ENCODE measurements around the gene MPIG6B. TPM values are rescaled to one million over a fixed set of nuclear protein-coding genes. Genes with fewer than 3 reads are reported as not detected.

MPIG6B gene
- total RNA-seq, 4 donors from 2014 or later = 1.6 to 4.6 (median 4.5) TPM

DNA sequence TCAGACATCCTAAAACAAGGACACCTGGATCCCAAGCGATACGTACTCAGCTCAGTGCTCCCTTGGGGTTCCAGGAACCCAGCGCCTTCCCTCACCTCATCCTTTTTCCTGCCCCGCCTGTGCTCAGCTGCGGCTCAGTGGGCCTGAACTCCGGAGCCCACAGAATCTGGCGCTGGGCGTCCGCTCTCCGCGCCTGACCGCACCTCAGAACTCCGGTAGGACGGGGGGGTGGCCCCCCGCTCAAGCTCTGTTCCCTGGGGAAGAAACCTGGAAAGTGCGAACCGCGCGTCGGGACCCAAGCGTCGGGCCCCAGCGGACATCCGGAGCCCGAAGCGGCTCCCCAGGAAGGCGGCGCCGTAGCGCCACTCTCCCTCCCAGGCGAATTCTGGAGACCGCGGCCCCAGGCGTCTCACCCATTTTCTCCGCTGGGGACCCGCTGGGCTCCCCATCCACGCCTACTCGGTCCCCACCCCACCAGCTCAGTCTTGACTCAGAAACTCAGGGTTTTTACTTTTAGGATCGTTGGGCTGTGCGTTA, 42.0 kb upstream of the MPIG6B start:
- 1% methylated on average over 40 of the region's 40 CpGs for WGBS
- DNase-seq (ENCODE audit: low spot score in 2 of 2) = no peak
- H3K4me1 ChIP-seq = peaks cover 21% of the 10 kb centered on the region
- H3K36me3 ChIP-seq = peaks cover 7% of the 10 kb centered on the region
- no peaks in the 10 kb centered on the region for H3K27me3 ChIP-seq
- TF ChIP-seq EP300 (IDR thresholded peaks at IDR 0.05) = no peak
- TF ChIP-seq POLR2AphosphoS5 (IDR thresholded peaks at IDR 0.05) = no peak
- TF ChIP-seq, protein P1, sequence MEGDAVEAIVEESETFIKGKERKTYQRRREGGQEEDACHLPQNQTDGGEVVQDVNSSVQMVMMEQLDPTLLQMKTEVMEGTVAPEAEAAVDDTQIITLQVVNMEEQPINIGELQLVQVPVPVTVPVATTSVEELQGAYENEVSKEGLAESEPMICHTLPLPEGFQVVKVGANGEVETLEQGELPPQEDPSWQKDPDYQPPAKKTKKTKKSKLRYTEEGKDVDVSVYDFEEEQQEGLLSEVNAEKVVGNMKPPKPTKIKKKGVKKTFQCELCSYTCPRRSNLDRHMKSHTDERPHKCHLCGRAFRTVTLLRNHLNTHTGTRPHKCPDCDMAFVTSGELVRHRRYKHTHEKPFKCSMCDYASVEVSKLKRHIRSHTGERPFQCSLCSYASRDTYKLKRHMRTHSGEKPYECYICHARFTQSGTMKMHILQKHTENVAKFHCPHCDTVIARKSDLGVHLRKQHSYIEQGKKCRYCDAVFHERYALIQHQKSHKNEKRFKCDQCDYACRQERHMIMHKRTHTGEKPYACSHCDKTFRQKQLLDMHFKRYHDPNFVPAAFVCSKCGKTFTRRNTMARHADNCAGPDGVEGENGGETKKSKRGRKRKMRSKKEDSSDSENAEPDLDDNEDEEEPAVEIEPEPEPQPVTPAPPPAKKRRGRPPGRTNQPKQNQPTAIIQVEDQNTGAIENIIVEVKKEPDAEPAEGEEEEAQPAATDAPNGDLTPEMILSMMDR (IDR thresholded peaks at IDR 0.05) = peak in 1 of 2 donors; percentile 14
- no peak for TF ChIP-seq POLR2A (IDR thresholded peaks at IDR 0.05)
- peak overlapping the region; percentile 56 for H3K4me3 ChIP-seq
- H3K9me3 ChIP-seq = no peaks in the 10 kb centered on the region
- H3K27ac ChIP-seq = peak overlapping the region; percentile 48

DNA sequence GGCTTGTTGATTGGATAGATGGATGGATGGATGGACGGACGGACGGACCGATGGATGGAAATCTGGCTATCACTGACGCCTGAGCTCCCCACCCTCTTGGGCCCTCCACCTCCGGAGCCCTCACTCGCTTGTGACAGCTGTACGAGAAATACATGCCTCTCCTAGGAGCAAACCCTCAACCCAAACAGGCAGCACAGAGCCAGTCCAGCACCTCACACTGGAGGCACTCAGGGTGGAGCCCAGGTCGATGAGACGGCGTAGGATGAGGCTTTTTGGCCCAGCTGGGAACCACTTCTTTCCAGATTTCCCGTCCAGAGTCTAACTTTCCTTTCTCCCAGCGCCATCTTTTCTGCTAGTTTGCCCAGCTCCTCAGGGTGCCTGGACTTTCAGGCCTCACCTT, 39.6 kb upstream of the MPIG6B start:
- TF ChIP-seq POLR2AphosphoS5 (IDR thresholded peaks at IDR 0.05) = no peak
- no peak for TF ChIP-seq POLR2A (IDR thresholded peaks at IDR 0.05)
- no peak for TF ChIP-seq EP300 (IDR thresholded peaks at IDR 0.05)
- TF ChIP-seq, protein P1 (IDR thresholded peaks at IDR 0.05) = no peak
- Histone ChIP-seq H3K27ac (no peak overlapping the region), H3K9me3 (no peaks in the 10 kb centered on the region), H3K27me3 (no peaks in the 10 kb centered on the region), H3K4me1 (peaks cover 21% of the 10 kb centered on the region), H3K36me3 (peaks cover 31% of the 10 kb centered on the region), H3K4me3 (no peak overlapping the region)
- no peak for DNase-seq (ENCODE audit: low spot score in 2 of 2)
- 82% methylated on average over 13 of the region's 13 CpGs for whole genome bisulfite sequencing

GRCh38 chr6:31686483-31686882, 36.7 kb upstream of the MPIG6B start:
- peaks cover 60% of the 10 kb centered on the region for H3K36me3 ChIP-seq
- TF ChIP-seq POLR2A (IDR thresholded peaks at IDR 0.05) (no peak), EP300 (IDR thresholded peaks at IDR 0.05) (no peak), POLR2AphosphoS5 (IDR thresholded peaks at IDR 0.05) (no peak)
- TF ChIP-seq, protein P1 (IDR thresholded peaks at IDR 0.05) = no peak
- WGBS = 86% methylated on average over 5 of the region's 5 CpGs

GRCh38 chr6:31687321-31687720, 35.9 kb upstream of the MPIG6B start:
- TF ChIP-seq POLR2A (IDR thresholded peaks at IDR 0.05) (no peak), EP300 (IDR thresholded peaks at IDR 0.05) (no peak)
- Histone ChIP-seq H3K4me1 (peaks cover 6% of the 10 kb centered on the region), H3K9me3 (no peaks in the 10 kb centered on the region), H3K27ac (no peak overlapping the region), H3K27me3 (no peaks in the 10 kb centered on the region), H3K4me3 (no peak overlapping the region), H3K36me3 (peaks cover 68% of the 10 kb centered on the region)
- DNase-seq (ENCODE audit: low spot score in 2 of 2) = no peak
- WGBS = 93% methylated on average over 8 of the region's 8 CpGs

More at GRCh38 chr6:31686483-31686882, 36.7 kb upstream of the MPIG6B start:
- Histone ChIP-seq H3K4me3 (no peak overlapping the region), H3K27me3 (no peaks in the 10 kb centered on the region), H3K4me1 (peaks cover 9% of the 10 kb centered on the region), H3K9me3 (no peaks in the 10 kb centered on the region), H3K27ac (no peak overlapping the region)
- DNase-seq (ENCODE audit: low spot score in 2 of 2) = no peak

DNA sequence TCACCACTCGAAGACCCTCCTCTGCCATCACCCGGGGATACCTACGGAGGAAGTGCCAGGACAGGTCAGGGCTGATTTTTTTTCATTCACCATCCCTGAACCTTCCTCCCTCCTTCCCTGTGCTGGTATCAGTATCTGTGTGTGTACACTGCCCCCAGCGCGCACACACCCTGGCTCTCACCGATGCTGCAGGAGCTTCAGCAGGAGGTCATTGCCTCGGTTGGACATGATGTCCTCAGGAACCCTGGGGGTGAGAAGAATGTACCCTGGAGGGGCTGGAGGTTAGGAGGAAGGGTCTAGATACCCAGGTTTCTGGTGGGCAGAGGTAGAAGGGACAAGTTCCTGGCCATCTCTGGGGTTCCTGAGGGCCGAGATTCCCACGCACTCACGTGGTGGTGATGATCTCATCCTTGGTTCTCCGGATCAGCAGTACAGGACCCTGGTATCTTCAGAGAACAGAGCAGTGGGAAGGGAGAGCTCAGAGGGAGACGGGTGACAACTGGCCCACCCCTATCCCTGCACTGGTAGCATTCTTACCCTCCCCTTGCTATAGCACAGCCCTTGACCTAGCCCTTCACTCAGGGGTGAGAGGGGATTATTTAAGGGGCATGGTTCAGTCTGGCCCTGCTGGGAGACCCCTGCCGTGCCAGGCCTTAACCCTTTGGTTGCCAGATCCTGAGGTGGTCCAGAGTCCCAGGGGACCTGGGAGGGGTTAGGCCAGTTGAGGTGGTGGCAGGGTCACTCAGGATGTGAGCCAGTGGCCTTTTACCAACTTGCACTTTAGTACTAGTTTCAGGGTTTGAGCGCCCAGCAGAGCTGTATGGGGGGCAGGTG, 35.1 kb upstream of the MPIG6B start:
- Histone ChIP-seq H3K27me3 (no peaks in the 10 kb centered on the region), H3K36me3 (peaks cover 76% of the 10 kb centered on the region), H3K27ac (no peak overlapping the region), H3K9me3 (no peaks in the 10 kb centered on the region), H3K4me3 (no peak overlapping the region), H3K4me1 (peaks cover 2% of the 10 kb centered on the region)
- DNase-seq (ENCODE audit: low spot score in 2 of 2) = no peak
- WGBS = 81% methylated on average over 13 of the region's 14 CpGs
- TF ChIP-seq POLR2AphosphoS5 (IDR thresholded peaks at IDR 0.05) (no peak), EP300 (IDR thresholded peaks at IDR 0.05) (no peak), POLR2A (IDR thresholded peaks at IDR 0.05) (no peak)
- TF ChIP-seq, protein P1 (IDR thresholded peaks at IDR 0.05) = no peak

Data from suprapubic skin (tissue), 4 donors.